Activated T-helper 1 cell treated with anti-CD3 and anti-CD28 coated beads, Interleukin-12 subunit alpha, Interleukin-12 subunit beta, Interleukin-2, Interleukin-4 antibody, amounts not matched to agents 30 ng/mL and 10 ng/mL and 1 ng/mL, durations not matched to agents 14 hours and 24 hours and 36 hours (primary cell): ENCODE measurements around the gene GNPDA2. TPM values are rescaled to one million over a fixed set of nuclear protein-coding genes. Genes with fewer than 3 reads are reported as not detected.
A peak's percentile ranks its signal among the peaks of the same experiment; 100 is the strongest.
"Not testable (repeated sequence)": the region's sequence is repeated elsewhere in the genome, so short reads cannot be mapped to it uniquely, and the experiment has no call there.

ENCODE experiments used
- DNase-seq: peaks from one replicate; pipeline ENCODE4 v3.0.0; 2021; ENCODE audit warnings: low spot score
- H3K27ac Mint-ChIP-seq: one replicate; pipeline ENCODE4 v1.8.0; 2021; ENCODE audit warnings: mild to moderate bottlenecking, mixed read lengths
- H3K27me3 Mint-ChIP-seq: one replicate; pipeline ENCODE4 v1.8.0; 2022; ENCODE audit warnings: mild to moderate bottlenecking, moderate library complexity, mixed read lengths; ENCODE audit not compliant: insufficient read depth
- H3K36me3 Mint-ChIP-seq: one replicate; pipeline ENCODE4 v1.8.0; 2021; ENCODE audit warnings: low read depth, mixed read lengths
- H3K4me1 Mint-ChIP-seq: one replicate; pipeline ENCODE4 v1.8.0; 2021; ENCODE audit warnings: low read depth, mixed read lengths
- H3K4me3 Mint-ChIP-seq: one replicate; pipeline ENCODE4 v1.8.0; 2021; ENCODE audit warnings: mild to moderate bottlenecking, moderate library complexity, mixed read lengths
- H3K9me3 Mint-ChIP-seq: one replicate; pipeline ENCODE4 v1.8.0; 2021; ENCODE audit warnings: mixed read lengths
- intact Hi-C: fragments of 100-400 bp; cut with micrococcal nuclease; formaldehyde crosslinking; loops from one replicate; pipeline ENCODE4 v1.15.1; 2024
- total RNA-seq: library from RNA; stranded (reverse); gene quantifications from 2 replicates; pipeline ENCODE4 v1.2.3, GENCODE V29; 2022

Gene GNPDA2
- total RNA-seq: 16.4 and 18.9 TPM in 2 replicates

DNA sequence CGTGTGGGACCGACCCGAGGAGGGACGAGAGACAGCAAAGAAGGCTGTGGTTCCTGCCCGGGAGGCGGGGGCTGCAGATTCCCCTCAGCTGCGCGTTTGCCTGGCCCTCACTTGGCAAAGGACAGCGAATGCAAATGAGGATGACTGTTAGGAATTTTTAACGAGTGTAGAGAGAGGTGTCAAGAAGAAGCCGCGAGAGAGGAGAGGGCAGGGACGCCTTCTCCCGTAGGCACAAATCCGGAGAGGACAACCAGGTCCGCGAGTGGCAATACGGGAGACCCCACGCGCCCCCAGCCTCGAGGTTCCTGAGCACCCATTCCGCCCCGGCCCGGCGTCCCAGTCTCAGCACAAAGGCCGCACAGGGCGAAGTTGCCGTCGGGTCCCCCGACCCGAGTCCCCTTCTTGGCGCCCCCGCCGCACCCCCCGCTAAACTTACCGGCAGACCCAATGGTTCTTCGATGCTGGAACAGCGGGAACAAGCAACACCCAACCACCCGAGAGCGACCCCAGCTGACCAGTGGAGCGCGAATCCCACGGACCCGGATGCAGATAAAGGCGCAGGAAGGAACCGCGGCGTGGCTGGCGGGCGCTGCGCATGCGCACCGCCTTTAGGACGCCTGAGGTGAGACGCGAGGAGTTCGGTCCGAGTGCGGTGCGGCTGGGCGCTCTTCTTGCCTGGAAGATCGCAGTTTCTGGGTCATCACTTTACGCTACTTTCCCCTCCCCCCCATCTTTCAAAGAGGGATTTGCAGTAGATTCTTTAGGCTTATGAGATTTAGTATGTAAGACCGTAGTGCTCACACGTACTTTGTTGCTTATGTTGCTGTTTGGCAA is at the start of gene GNPDA2:
TSS of gene GNPDA2 (minus strand) at position 519 of the 834 bp plus-strand sequence. CDS start 4,349 bp downstream, outside the sequence.
- H3K27ac Mint-ChIP-seq: peak within 1 kb of the TSS; percentile 84
- intact Hi-C loops: loop anchor here (1.0 kb wide), 2 partner anchors 8 to 48 kb away; partner anchors contain the start of gene GUF1
- peak; percentile 77 for DNase-seq
- no peaks in the 10 kb centered on the region for H3K9me3 Mint-ChIP-seq
- peaks cover 3% of the 10 kb centered on the region for H3K27me3 Mint-ChIP-seq
- peaks cover 23% of the 10 kb centered on the region for H3K4me1 Mint-ChIP-seq
- H3K4me3 Mint-ChIP-seq: peak within 1 kb of the TSS; percentile 88
- no peaks in the 10 kb centered on the region for H3K36me3 Mint-ChIP-seq

DNA sequence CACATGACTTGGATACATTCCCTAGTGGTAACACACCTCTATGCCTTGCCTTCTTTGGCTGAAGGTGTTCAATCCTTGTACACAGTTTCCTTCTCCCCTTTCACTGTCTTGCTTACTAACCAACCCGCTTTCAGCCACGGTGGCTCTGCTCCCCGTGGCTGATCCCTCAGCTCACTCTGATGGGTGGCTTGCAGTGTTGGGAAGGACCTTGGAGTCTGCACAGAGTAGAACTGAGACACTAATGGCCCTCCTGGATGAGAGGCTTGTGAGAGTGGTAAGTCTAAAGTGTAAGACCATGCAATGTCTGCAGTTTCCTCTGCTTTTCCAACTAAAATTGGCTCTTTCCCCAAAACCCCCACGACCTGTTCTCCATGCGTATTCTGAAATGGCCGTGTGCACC is 46.0 kb upstream of the GNPDA2 start:
- intact Hi-C loops: no loop called here
- DNase-seq: no peak
- Mint-ChIP-seq H3K27me3 (peaks cover 3% of the 10 kb centered on the region), H3K4me3 (no peak overlapping the region), H3K9me3 (peaks cover 5% of the 10 kb centered on the region), H3K4me1 (no peaks in the 10 kb centered on the region), H3K36me3 (no peaks in the 10 kb centered on the region), H3K27ac (no peak overlapping the region)

DNA sequence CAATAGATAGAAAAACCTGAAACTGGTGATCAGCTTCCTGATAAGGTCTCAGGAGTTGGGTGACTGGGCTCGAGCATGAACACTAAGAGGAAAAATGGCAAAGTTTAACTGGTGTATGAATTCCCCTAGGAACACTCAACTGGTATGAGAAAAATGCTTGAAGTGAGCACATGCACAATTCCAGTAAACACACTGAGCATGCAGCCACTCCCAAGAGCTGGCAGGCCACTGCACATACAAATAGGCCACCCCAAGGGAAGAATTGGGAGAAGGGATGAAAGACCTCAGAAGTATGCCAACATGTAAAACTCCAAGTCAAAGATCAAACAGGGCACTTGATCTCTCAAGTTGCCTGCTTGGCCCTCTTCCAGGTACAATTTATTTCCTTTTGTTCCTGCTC is 45.4 kb upstream of the GNPDA2 start:
- peaks cover 5% of the 10 kb centered on the region for H3K9me3 Mint-ChIP-seq
- H3K4me3 Mint-ChIP-seq: no peak overlapping the region
- DNase-seq: no peak
- peaks cover 3% of the 10 kb centered on the region for H3K27me3 Mint-ChIP-seq
- no peak overlapping the region for H3K27ac Mint-ChIP-seq
- intact Hi-C loops: no loop called here
- H3K36me3 Mint-ChIP-seq: no peaks in the 10 kb centered on the region
- no peaks in the 10 kb centered on the region for H3K4me1 Mint-ChIP-seq

- peaks cover 3% of the 10 kb centered on the region for H3K27me3 Mint-ChIP-seq
- no peaks in the 10 kb centered on the region for H3K9me3 Mint-ChIP-seq
- no peaks in the 10 kb centered on the region for H3K36me3 Mint-ChIP-seq
- intact Hi-C loops: no loop called here
- H3K4me3 Mint-ChIP-seq: no peak overlapping the region
- no peak for DNase-seq
- no peak overlapping the region for H3K27ac Mint-ChIP-seq
- no peaks in the 10 kb centered on the region for H3K4me1 Mint-ChIP-seq
Measured at GRCh38 chr4:44766453-44766852, 40.1 kb upstream of the GNPDA2 start.

GRCh38 chr4:44765116-44765515 is 38.8 kb upstream of the GNPDA2 start:
- DNase-seq: no peak
- intact Hi-C loops: no loop called here
- no peaks in the 10 kb centered on the region for H3K9me3 Mint-ChIP-seq

GRCh38 chr4:44761306-44761705 is 35.0 kb upstream of the GNPDA2 start:
- H3K27me3 Mint-ChIP-seq: peaks cover 2% of the 10 kb centered on the region
- no peak overlapping the region for H3K4me3 Mint-ChIP-seq
- no peak overlapping the region for H3K27ac Mint-ChIP-seq
- DNase-seq: no peak
- H3K9me3 Mint-ChIP-seq: no peaks in the 10 kb centered on the region
- intact Hi-C loops: loop anchor here (5.0 kb wide), 1 partner anchor 1511 kb away; no protein-coding TSS in a partner anchor
- H3K4me1 Mint-ChIP-seq: no peaks in the 10 kb centered on the region
- H3K36me3 Mint-ChIP-seq: no peaks in the 10 kb centered on the region

More at GRCh38 chr4:44765116-44765515, 38.8 kb upstream of the GNPDA2 start:
- Mint-ChIP-seq H3K27ac (no peak overlapping the region), H3K4me3 (no peak overlapping the region), H3K27me3 (peaks cover 6% of the 10 kb centered on the region), H3K4me1 (no peaks in the 10 kb centered on the region), H3K36me3 (no peaks in the 10 kb centered on the region)

GRCh38 chr4:44760142-44760898 is 34.0 kb upstream of the GNPDA2 start:
- DNase-seq: no peak
- peaks cover 2% of the 10 kb centered on the region for H3K27me3 Mint-ChIP-seq
- no peak overlapping the region for H3K4me3 Mint-ChIP-seq
- no peaks in the 10 kb centered on the region for H3K9me3 Mint-ChIP-seq
- no peaks in the 10 kb centered on the region for H3K36me3 Mint-ChIP-seq
- intact Hi-C loops: loop anchor here (5.0 kb wide), 1 partner anchor 1512 kb away; no protein-coding TSS in a partner anchor
- H3K4me1 Mint-ChIP-seq: no peaks in the 10 kb centered on the region
- H3K27ac Mint-ChIP-seq: no peak overlapping the region

GRCh38 chr4:44756559-44756958 is 30.2 kb upstream of the GNPDA2 start:
- no peaks in the 10 kb centered on the region for H3K9me3 Mint-ChIP-seq
- H3K36me3 Mint-ChIP-seq: no peaks in the 10 kb centered on the region
- intact Hi-C loops: no loop called here
- H3K27me3 Mint-ChIP-seq: peaks cover 2% of the 10 kb centered on the region
- H3K4me3 Mint-ChIP-seq: no peak overlapping the region
- no peak for DNase-seq
- no peaks in the 10 kb centered on the region for H3K4me1 Mint-ChIP-seq
- no peak overlapping the region for H3K27ac Mint-ChIP-seq

DNA sequence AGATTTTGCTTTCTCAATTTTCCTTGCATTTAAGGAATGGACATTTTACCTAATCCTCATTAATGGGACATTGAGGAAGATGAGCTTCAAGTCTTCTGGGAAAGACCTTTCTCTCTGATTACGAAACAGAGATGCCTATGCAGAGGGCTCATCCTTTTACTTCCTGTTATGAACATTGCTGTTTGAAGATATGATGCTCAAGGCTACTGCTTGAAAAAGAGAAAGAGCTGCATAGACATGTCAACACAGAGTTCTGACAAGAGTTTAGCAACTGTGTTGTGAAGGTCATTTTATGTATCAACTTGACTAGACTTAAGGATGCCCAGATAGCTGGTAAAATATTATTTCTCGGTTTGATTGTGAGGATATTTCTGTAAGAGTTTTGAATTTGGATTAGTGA is 13.8 kb upstream of the GNPDA2 start:
- Mint-ChIP-seq H3K27ac (no peak overlapping the region), H3K4me3 (no peak overlapping the region), H3K27me3 (peaks cover 9% of the 10 kb centered on the region), H3K36me3 (no peaks in the 10 kb centered on the region), H3K4me1 (no peaks in the 10 kb centered on the region), H3K9me3 (no peaks in the 10 kb centered on the region)
- intact Hi-C loops: no loop called here
- no peak for DNase-seq

DNA sequence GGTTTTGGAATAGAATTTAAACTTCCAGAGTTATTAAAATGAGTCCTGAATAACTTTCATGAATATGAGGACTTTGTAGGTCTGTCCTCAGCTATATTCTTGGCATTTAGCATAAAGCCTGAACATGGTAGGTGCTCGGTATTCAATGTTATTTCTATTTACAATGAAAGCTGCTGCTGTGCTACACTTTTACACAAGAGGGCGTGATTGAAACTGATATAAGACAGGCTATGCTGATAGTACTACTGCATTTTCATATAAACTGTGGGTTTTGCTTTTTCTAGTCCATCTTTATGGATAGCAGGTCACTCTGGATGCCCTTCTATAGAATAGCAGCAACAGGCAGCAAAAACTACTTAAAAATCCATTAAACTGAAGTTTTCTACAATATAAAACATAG is 12.3 kb upstream of the GNPDA2 start:
- Mint-ChIP-seq H3K4me3 (no peak overlapping the region), H3K27me3 (peaks cover 12% of the 10 kb centered on the region), H3K4me1 (no peaks in the 10 kb centered on the region), H3K27ac (no peak overlapping the region), H3K9me3 (no peaks in the 10 kb centered on the region), H3K36me3 (no peaks in the 10 kb centered on the region)
- DNase-seq: no peak
- intact Hi-C loops: no loop called here

DNA sequence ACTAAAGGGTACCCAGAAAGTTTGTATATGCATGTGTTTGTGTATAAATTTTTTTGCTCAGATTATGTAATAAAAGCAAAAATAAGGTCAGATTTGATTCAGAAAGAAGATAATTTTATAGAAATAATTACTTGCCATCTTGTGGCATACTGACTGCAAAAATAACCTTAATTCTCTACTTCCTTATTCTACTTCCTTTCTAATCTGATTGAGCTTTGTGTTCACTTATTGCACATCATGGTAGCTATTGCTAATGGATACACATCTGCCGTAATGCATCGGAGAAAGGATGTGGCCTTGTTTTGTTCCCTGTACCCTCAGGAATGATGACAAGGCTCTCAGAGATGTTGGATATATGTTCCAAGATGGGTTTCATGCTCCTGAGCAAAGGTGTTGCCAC is 10.5 kb upstream of the GNPDA2 start:
- no peaks in the 10 kb centered on the region for H3K4me1 Mint-ChIP-seq
- no peaks in the 10 kb centered on the region for H3K9me3 Mint-ChIP-seq
- no peaks in the 10 kb centered on the region for H3K36me3 Mint-ChIP-seq
- peaks cover 14% of the 10 kb centered on the region for H3K27me3 Mint-ChIP-seq
- intact Hi-C loops: no loop called here
- no peak overlapping the region for H3K4me3 Mint-ChIP-seq
- no peak for DNase-seq
- no peak overlapping the region for H3K27ac Mint-ChIP-seq

GRCh38 chr4:44728694-44729093 is 2.3 kb upstream of the GNPDA2 start:
- H3K36me3 Mint-ChIP-seq, H3K9me3 Mint-ChIP-seq, H3K27ac Mint-ChIP-seq, DNase-seq, intact Hi-C loops, H3K27me3 Mint-ChIP-seq, H3K4me3 Mint-ChIP-seq: not testable (repeated sequence)
- H3K4me1 Mint-ChIP-seq: peaks cover 18% of the 10 kb centered on the region

- Mint-ChIP-seq H3K9me3 (no peaks in the 10 kb centered on the region), H3K4me1 (peaks cover 22% of the 10 kb centered on the region), H3K4me3 (peak overlapping the region; percentile 88), H3K27ac (no peak overlapping the region), H3K36me3 (no peaks in the 10 kb centered on the region), H3K27me3 (peaks cover 3% of the 10 kb centered on the region)
- intact Hi-C loops: no loop called here
- no peak for DNase-seq
Measured at GRCh38 chr4:44727471-44727870, 1.1 kb upstream of the GNPDA2 start.
